Measurements from ENCODE around the gene SMARCAD1. TPM values are rescaled to one million over a fixed set of nuclear protein-coding genes. Genes with fewer than 3 reads are reported as not detected.

Gene SMARCAD1
- total and polyA plus RNA-seq, 4 donors = 7.5 to 58.3 (median 14.4) TPM

DNA sequence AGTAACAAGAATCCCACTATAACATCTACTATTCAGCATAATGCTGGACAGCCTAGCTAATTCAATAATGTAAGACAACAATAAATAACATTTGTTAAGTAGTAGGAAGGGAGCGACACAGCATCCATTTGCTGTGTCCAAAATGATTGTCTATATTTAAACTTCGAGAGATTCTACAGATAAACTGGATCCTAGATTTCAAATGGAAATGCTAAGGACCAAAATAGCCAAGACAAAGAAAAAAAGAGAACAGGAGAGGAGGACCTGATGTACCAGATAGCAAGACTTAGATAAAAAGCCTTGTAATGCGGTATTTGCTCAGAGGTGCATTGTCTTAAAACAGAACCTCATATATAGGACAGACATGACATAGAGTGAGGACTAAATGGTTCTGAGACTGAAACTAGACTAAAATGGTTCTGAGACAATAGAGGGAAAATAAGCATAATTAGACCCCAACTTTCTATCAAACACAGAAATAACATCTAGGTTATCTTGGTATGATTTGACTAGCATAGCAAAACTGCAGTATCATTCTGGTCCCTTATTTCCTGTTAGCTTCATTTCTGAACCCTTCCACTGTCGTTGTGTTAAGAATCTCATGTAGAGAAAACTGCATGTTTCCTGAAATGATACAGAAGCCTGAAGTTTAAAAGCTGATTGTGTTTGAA, 131.2 kb downstream of the SMARCAD1 start:
- Histone ChIP-seq H3K4me1 (ENCODE audit: control insufficient read depth in 5 of 5, insufficient read depth in 5 of 5, low read length in 5 of 5) (peaks cover 0 to 2% (median 0%) of the 10 kb centered on the region in 5 donors), H3K27ac (ENCODE audit: low read depth in 1 of 2, low read length in 1 of 2) (no peak overlapping the region), H3K9ac (ENCODE audit: insufficient read depth in 1 of 2, low read length in 2 of 2) (no peak overlapping the region), H3K4me3 (no peak overlapping the region), H3K36me3 (ENCODE audit: control insufficient read depth in 4 of 4, insufficient read depth in 4 of 4, low read length in 4 of 4) (no peaks in the 10 kb centered on the region), H3K27me3 (ENCODE audit: control insufficient read depth in 3 of 3, insufficient read depth in 3 of 3, low read length in 2 of 3) (no peaks in the 10 kb centered on the region), H3K9me3 (ENCODE audit: control insufficient read depth in 4 of 4, insufficient read depth in 3 of 4, low read length in 3 of 4) (peaks cover 0 to 2% (median 0%) of the 10 kb centered on the region in 4 donors)
- DNase-seq (no peak), ATAC-seq (ENCODE audit: insufficient read depth, low FRiP score) (no peak)
- WGBS, 2 donors = 63 to 76% methylated on average over 4 of the region's 4 CpGs
- TF ChIP-seq, protein P1, sequence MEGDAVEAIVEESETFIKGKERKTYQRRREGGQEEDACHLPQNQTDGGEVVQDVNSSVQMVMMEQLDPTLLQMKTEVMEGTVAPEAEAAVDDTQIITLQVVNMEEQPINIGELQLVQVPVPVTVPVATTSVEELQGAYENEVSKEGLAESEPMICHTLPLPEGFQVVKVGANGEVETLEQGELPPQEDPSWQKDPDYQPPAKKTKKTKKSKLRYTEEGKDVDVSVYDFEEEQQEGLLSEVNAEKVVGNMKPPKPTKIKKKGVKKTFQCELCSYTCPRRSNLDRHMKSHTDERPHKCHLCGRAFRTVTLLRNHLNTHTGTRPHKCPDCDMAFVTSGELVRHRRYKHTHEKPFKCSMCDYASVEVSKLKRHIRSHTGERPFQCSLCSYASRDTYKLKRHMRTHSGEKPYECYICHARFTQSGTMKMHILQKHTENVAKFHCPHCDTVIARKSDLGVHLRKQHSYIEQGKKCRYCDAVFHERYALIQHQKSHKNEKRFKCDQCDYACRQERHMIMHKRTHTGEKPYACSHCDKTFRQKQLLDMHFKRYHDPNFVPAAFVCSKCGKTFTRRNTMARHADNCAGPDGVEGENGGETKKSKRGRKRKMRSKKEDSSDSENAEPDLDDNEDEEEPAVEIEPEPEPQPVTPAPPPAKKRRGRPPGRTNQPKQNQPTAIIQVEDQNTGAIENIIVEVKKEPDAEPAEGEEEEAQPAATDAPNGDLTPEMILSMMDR (IDR thresholded peaks at IDR 0.05; ENCODE audit: control extremely low read depth, extremely low read depth) = no peak

DNA sequence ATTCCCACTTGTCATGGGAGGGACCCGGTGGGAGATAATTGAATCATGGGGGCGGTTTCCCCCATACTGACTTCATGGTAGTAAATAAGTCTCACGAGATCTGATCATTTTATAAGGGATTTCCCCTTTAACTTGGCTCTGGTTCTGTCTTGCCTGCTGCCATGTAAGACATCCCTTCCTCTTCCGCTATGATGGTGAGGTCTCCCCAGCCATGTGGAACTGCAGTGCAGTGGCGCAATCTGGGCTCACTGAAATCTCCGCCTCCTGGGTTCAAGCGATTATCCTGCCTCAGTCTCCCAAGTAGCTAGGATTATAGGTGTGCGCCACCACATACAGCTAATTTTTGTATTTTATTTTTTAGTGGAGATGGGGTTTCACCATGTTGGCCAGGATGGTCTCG, 132.1 kb downstream of the SMARCAD1 start:
- DNase-seq (no peak), ATAC-seq (ENCODE audit: insufficient read depth, low FRiP score) (peak; percentile 83)
- Histone ChIP-seq H3K27me3 (ENCODE audit: control insufficient read depth in 3 of 3, insufficient read depth in 3 of 3, low read length in 2 of 3) (no peaks in the 10 kb centered on the region), H3K27ac (ENCODE audit: low read depth in 1 of 2, low read length in 1 of 2) (no peak overlapping the region), H3K9me3 (ENCODE audit: control insufficient read depth in 4 of 4, insufficient read depth in 3 of 4, low read length in 3 of 4) (peaks cover 0 to 4% (median 0%) of the 10 kb centered on the region in 4 donors), H3K4me1 (ENCODE audit: control insufficient read depth in 5 of 5, insufficient read depth in 5 of 5, low read length in 5 of 5) (no peaks in the 10 kb centered on the region), H3K36me3 (ENCODE audit: control insufficient read depth in 4 of 4, insufficient read depth in 4 of 4, low read length in 4 of 4) (no peaks in the 10 kb centered on the region), H3K9ac (ENCODE audit: insufficient read depth in 1 of 2, low read length in 2 of 2) (no peak overlapping the region), H3K4me3 (no peak overlapping the region)
- TF ChIP-seq, protein P1 (IDR thresholded peaks at IDR 0.05; ENCODE audit: control extremely low read depth, extremely low read depth) = no peak
- WGBS, 2 donors = 61 to 75% methylated on average over 9 of the region's 9 CpGs

Other genes with a start within 250 kb of the SMARCAD1 start
- 1 to 10 TPM; 3.4 to 7.0 TPM for gene HPGDS, start 135.0 kb downstream of the SMARCAD1 start, total RNA-seq
- 1 to 10 TPM in 1 of 2 donors, under 1 TPM in 1; 0.65 to 1.2 TPM for gene HPGDS, start 135.0 kb downstream of the SMARCAD1 start, polyA plus RNA-seq
- gene PDLIM5, start 244.1 kb downstream of the SMARCAD1 start, total RNA-seq = 10 to 100 TPM; 93.3 to 93.4 TPM
- gene PDLIM5, start 244.1 kb downstream of the SMARCAD1 start, polyA plus RNA-seq = 10 to 100 TPM; 20.4 to 26.3 TPM

All from lung (tissue), 12 donors.